ENCODE data around the gene F8. TPM values are rescaled to one million over a fixed set of nuclear protein-coding genes. Genes with fewer than 3 reads are reported as not detected.
A peak's percentile ranks its signal among the peaks of the same experiment; 100 is the strongest.

The F8 gene
- total RNA-seq, 4 donors from 2014 or later = 1.2 to 7.4 (median 4.3) TPM

DNA sequence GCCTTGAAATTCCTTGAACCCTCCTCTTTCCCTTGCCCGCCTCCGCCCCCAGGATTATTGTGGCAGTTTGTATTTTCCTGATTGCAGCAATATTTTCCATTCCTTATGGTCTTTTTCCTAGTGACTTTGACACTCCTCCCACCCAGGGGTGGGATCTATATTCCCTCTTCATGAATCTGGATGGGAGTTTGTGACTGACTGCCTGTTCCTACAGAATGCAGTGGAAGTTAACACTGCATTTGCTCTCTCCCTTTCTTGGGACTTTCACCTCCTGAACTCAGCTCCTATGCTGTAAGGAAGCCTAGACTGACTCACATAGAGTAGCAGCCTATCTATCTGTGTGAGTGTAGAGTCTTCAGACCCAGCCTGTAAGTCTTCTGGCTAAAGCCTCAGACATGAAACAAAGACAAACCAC lies 6.4 kb upstream of the F8 start:
- Histone ChIP-seq H3K4me3 (no peak overlapping the region), H3K27me3 (no peaks in the 10 kb centered on the region), H3K4me1 (peaks cover 0 to 14% (median 0%) of the 10 kb centered on the region in 3 donors), H3K36me3 (peaks cover 0 to 6% (median 0%) of the 10 kb centered on the region in 3 donors), H3K9me3 (no peaks in the 10 kb centered on the region), H3K27ac (peak overlapping the region in 3 of 4 donors; percentile 96 to 98 (median 97))
- intact Hi-C loops (cut with DNase I) = no loop called here
- TF ChIP-seq, protein P1, sequence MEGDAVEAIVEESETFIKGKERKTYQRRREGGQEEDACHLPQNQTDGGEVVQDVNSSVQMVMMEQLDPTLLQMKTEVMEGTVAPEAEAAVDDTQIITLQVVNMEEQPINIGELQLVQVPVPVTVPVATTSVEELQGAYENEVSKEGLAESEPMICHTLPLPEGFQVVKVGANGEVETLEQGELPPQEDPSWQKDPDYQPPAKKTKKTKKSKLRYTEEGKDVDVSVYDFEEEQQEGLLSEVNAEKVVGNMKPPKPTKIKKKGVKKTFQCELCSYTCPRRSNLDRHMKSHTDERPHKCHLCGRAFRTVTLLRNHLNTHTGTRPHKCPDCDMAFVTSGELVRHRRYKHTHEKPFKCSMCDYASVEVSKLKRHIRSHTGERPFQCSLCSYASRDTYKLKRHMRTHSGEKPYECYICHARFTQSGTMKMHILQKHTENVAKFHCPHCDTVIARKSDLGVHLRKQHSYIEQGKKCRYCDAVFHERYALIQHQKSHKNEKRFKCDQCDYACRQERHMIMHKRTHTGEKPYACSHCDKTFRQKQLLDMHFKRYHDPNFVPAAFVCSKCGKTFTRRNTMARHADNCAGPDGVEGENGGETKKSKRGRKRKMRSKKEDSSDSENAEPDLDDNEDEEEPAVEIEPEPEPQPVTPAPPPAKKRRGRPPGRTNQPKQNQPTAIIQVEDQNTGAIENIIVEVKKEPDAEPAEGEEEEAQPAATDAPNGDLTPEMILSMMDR (IDR thresholded peaks at IDR 0.05) = no peak
- no peak for TF ChIP-seq POLR2A (IDR thresholded peaks at IDR 0.05)
- WGBS, 2 donors = 60 to 73% methylated on average over 2 of the region's 2 CpGs
- DNase-seq = no peak

DNA sequence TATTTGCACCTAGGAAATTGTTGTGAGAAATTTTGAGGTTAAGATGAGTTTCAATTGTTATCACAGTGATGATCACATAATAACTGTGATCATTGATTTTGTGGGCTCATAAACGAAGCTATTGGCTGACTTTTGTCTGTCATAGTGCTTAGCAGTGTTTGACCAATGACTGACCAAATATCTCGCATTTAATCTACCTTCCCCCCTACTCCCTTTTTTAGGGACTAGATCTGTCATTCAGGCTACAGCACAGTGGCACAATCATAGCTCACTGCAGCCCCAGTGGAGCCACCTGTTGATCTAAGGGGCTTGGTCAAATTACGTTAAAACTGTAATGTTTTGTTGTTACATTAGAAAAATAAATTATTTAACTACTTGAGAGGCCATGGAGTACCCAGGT lies 5.6 kb upstream of the F8 start:
- Histone ChIP-seq H3K4me3 (peak overlapping the region in 3 of 4 donors; percentile 62 to 79 (median 69)), H3K27me3 (no peaks in the 10 kb centered on the region), H3K4me1 (peaks cover 0 to 14% (median 0%) of the 10 kb centered on the region in 3 donors), H3K9me3 (no peaks in the 10 kb centered on the region), H3K27ac (peak overlapping the region; percentile 96 to 98 (median 97)), H3K36me3 (no peaks in the 10 kb centered on the region)
- WGBS, 2 donors = 21 to 43% methylated on average over 3 of the region's 3 CpGs
- TF ChIP-seq, protein P1 (IDR thresholded peaks at IDR 0.05) = no peak
- no peak for TF ChIP-seq POLR2A (IDR thresholded peaks at IDR 0.05)
- no peak for DNase-seq
- intact Hi-C loops (cut with DNase I) = no loop called here

DNA sequence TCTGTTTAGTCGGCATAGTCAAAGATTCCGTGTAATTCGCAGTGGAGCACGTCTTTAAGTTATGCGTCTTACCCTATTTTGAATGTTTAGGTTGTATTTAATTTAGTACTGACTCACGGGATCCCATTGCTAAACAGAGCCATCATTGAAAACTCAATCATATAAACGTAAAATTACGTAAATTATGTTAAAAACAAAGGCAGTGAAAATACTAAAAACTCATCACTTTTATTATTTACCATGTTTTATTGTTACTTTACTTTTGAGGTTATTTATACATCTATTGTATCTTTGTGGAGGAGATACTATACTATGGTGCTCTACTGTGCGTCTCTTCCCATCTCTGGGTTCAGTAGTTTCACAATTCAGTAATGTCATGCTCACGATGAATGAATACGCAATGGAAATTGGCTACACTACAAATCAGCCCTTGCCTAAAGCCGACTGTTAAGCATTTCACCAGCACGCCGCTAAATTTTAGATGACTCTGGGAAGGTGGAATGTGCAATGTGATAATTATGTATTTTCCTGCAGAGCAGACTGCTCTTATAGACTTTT lies 5.1 kb upstream of the F8 start:
- H3K9me3 ChIP-seq = no peaks in the 10 kb centered on the region
- TF ChIP-seq, protein P1 (IDR thresholded peaks at IDR 0.05) = no peak
- TF ChIP-seq POLR2A (IDR thresholded peaks at IDR 0.05) = peak in 2 of 4 donors; percentile 44 to 49
- H3K27ac ChIP-seq = peak overlapping the region; percentile 96 to 98 (median 97)
- intact Hi-C loops (cut with DNase I) = no loop called here
- peak overlapping the region; percentile 56 to 79 (median 66) for H3K4me3 ChIP-seq
- H3K4me1 ChIP-seq = peaks cover 0 to 14% (median 0%) of the 10 kb centered on the region in 3 donors
- WGBS, 2 donors = 1 to 44% methylated on average over 14 of the region's 14 CpGs
- DNase-seq = no peak
- H3K27me3 ChIP-seq = no peaks in the 10 kb centered on the region
- no peaks in the 10 kb centered on the region for H3K36me3 ChIP-seq

DNA sequence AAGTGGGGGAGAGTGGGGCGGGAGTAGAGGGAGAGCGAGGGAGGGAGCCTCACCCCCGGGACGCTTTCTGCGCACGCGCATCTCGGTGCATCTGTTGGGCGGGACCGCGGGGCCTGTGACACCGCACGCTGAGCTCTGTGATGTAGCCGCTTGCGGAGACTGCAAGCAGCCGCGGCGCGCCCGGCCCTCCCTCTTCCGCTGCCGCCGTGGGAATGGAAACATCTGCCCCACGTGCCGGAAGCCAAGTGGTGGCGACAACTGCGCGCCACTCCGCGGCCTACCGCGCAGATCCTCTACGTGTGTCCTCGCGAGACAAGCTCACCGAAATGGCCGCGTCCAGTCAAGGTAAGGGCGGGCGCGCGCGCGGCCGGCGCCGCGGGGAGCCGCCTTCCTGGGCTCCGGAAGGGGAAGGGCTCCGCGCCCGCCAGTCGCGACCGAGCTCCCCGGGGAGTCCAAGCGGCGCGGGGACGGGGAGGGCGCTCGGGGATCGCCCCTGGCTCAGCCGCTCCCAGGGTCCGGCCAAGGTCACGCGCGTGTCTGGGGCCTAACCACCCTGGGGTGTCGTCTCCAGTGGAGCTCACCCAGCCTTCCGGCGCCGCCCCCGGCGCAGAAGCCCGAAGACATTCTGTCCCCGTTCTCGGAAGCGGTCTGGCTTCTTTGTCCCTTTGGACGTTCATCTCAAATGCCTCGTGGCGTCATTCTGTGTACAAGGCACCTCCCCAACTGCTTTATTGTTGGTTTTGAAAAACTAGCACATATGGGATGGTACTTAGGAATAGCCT lies 4.4 kb upstream of the F8 start, which contains the start of gene FUNDC2:
Gene FUNDC2 (plus strand): TSS at position 118 of the 782 bp plus-strand sequence. CDS start 95 bp downstream, at position 213.
- TF ChIP-seq POLR2A (IDR thresholded peaks at IDR 0.05) = peak in 2 of 4 donors; percentile 77 to 84
- TF ChIP-seq, protein P1 (IDR thresholded peaks at IDR 0.05) = peak in 1 of 6 experiments; percentile 4
- Histone ChIP-seq H3K36me3 (no peaks in the 10 kb centered on the region), H3K4me3 (peak within 1 kb of the TSS; percentile 56 to 79 (median 66)), H3K9me3 (no peaks in the 10 kb centered on the region), H3K4me1 (peaks cover 0 to 14% (median 0%) of the 10 kb centered on the region in 3 donors), H3K27me3 (no peaks in the 10 kb centered on the region), H3K27ac (peak within 1 kb of the TSS; percentile 96 to 98 (median 97))
- intact Hi-C loops (cut with DNase I) = no loop called here
- DNase-seq = peak; percentile 42
- 0 to 58% methylated on average over 1 to 19 of the region's 82 CpGs for WGBS, 2 donors

DNA sequence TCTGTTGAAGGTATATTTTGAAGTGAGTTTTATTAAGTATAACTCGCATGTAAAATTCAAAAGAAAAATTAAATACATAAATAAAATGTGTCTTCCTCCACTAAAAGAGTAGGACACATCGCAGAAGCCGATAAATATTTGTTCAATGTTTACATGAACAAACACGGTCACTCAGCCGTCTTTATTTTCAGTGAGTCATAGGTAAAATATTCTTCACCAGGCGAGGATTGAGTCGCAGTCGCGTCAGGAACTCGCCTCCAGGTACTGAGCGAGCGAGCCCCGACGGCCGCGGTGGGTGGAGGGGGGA lies 3.9 kb upstream of the F8 start:
- peaks cover 0 to 14% (median 0%) of the 10 kb centered on the region in 3 donors for H3K4me1 ChIP-seq
- intact Hi-C loops (cut with DNase I) = no loop called here
- no peaks in the 10 kb centered on the region for H3K9me3 ChIP-seq
- TF ChIP-seq, protein P1 (IDR thresholded peaks at IDR 0.05) = no peak
- no peak for TF ChIP-seq POLR2A (IDR thresholded peaks at IDR 0.05)
- WGBS, 2 donors = 0 to 36% methylated on average over 9 to 16 of the region's 16 CpGs
- no peaks in the 10 kb centered on the region for H3K36me3 ChIP-seq
- H3K27me3 ChIP-seq = no peaks in the 10 kb centered on the region
- H3K27ac ChIP-seq = peak overlapping the region; percentile 96 to 98 (median 97)
- H3K4me3 ChIP-seq = peak overlapping the region; percentile 56 to 79 (median 66)
- DNase-seq = no peak
